ENCODE data around the gene DNAJC27. TPM values are rescaled to one million over a fixed set of nuclear protein-coding genes. Genes with fewer than 3 reads are reported as not detected.

The DNAJC27 gene
- total and polyA plus RNA-seq, 2 experiments from 2014 or later: 1.3 to 2.9 TPM

- no peaks in the 10 kb centered on the region for H3K9me3 ChIP-seq (ENCODE audit: low read depth)
- no peak overlapping the region for H3K4me2 ChIP-seq (ENCODE audit: unreplicated experiment)
- no peaks in the 10 kb centered on the region for H3K36me3 ChIP-seq (ENCODE audit: low read depth)
- H3K27ac ChIP-seq: no peak overlapping the region
- in situ Hi-C loops (cut with MboI): no loop called here
- TF ChIP-seq EZH2 (IDR thresholded peaks at IDR 0.05; ENCODE audit: insufficient read depth, poor library complexity, severe bottlenecking) (no peak), EZH2phosphoT487 (IDR thresholded peaks at IDR 0.05; ENCODE audit: insufficient read depth, low read depth) (no peak)
- no peaks in the 10 kb centered on the region for H3K9me2 ChIP-seq (ENCODE audit: insufficient read depth)
- H3K79me2 ChIP-seq (ENCODE audit: insufficient read depth): no peaks in the 10 kb centered on the region
- H3K4me3 ChIP-seq: no peak overlapping the region
- no peaks in the 10 kb centered on the region for H4K20me1 ChIP-seq (ENCODE audit: insufficient read depth)
- H2AFZ ChIP-seq: no peak overlapping the region
- DNase-seq: no peak
- no peak overlapping the region for H3K9ac ChIP-seq
- H3K4me1 ChIP-seq (ENCODE audit: insufficient read depth): no peaks in the 10 kb centered on the region
- no peaks in the 10 kb centered on the region for H3F3A ChIP-seq (ENCODE audit: insufficient read depth)
- WGBS, 2 experiments (ENCODE audit: low coverage in 1 of 2, low lambda C conversion rate in 2 of 2, missing lambda C conversion rate in 2 of 2): 90 to 93% methylated on average over 5 to 6 of the region's 6 CpGs
- H3K27me3 ChIP-seq (replicated peaks; ENCODE audit: insufficient read depth): no peaks in the 10 kb centered on the region
Observed at GRCh38 chr2:24906466-24906865, 65.3 kb downstream of the DNAJC27 start.

- TF ChIP-seq EZH2phosphoT487 (IDR thresholded peaks at IDR 0.05; ENCODE audit: insufficient read depth, low read depth): no peak
- TF ChIP-seq EZH2 (IDR thresholded peaks at IDR 0.05; ENCODE audit: insufficient read depth, poor library complexity, severe bottlenecking): no peak
- in situ Hi-C loops (cut with MboI): no loop called here
Observed at GRCh38 chr2:24903161-24904103, 68.3 kb downstream of the DNAJC27 start.

GRCh38 chr2:24899361-24899910 is 72.3 kb downstream of the DNAJC27 start:
- H3F3A ChIP-seq (ENCODE audit: insufficient read depth): no peaks in the 10 kb centered on the region
- H3K27me3 ChIP-seq (replicated peaks; ENCODE audit: insufficient read depth): no peaks in the 10 kb centered on the region
- H3K4me1 ChIP-seq (ENCODE audit: insufficient read depth): no peaks in the 10 kb centered on the region
- DNase-seq: no peak
- H4K20me1 ChIP-seq (ENCODE audit: insufficient read depth): no peaks in the 10 kb centered on the region
- no peak overlapping the region for H3K27ac ChIP-seq
- in situ Hi-C loops (cut with MboI): no loop called here
- WGBS, 2 experiments (ENCODE audit: low coverage in 1 of 2, low lambda C conversion rate in 2 of 2, missing lambda C conversion rate in 2 of 2): 94 to 96% methylated on average over 7 of the region's 7 CpGs
- no peak overlapping the region for H2AFZ ChIP-seq
- no peak overlapping the region for H3K4me3 ChIP-seq
- H3K9ac ChIP-seq: no peak overlapping the region
- no peaks in the 10 kb centered on the region for H3K9me2 ChIP-seq (ENCODE audit: insufficient read depth)
- no peaks in the 10 kb centered on the region for H3K9me3 ChIP-seq (ENCODE audit: low read depth)
- TF ChIP-seq EZH2 (IDR thresholded peaks at IDR 0.05; ENCODE audit: insufficient read depth, poor library complexity, severe bottlenecking): no peak
- TF ChIP-seq EZH2phosphoT487 (IDR thresholded peaks at IDR 0.05; ENCODE audit: insufficient read depth, low read depth): no peak
- no peaks in the 10 kb centered on the region for H3K36me3 ChIP-seq (ENCODE audit: low read depth)
- no peak overlapping the region for H3K4me2 ChIP-seq (ENCODE audit: unreplicated experiment)
- H3K79me2 ChIP-seq (ENCODE audit: insufficient read depth): no peaks in the 10 kb centered on the region

More at GRCh38 chr2:24903161-24904103, 68.3 kb downstream of the DNAJC27 start:
- H3K79me2 ChIP-seq (ENCODE audit: insufficient read depth): no peaks in the 10 kb centered on the region
- H3K4me3 ChIP-seq: no peak overlapping the region
- H3K36me3 ChIP-seq (ENCODE audit: low read depth): no peaks in the 10 kb centered on the region
- H3K9me3 ChIP-seq (ENCODE audit: low read depth): no peaks in the 10 kb centered on the region
- H3K4me2 ChIP-seq (ENCODE audit: unreplicated experiment): no peak overlapping the region
- DNase-seq: no peak
- no peaks in the 10 kb centered on the region for H3K27me3 ChIP-seq (replicated peaks; ENCODE audit: insufficient read depth)
- no peaks in the 10 kb centered on the region for H4K20me1 ChIP-seq (ENCODE audit: insufficient read depth)
- 84 to 85% methylated on average over 22 to 23 of the region's 23 CpGs for WGBS, 2 experiments (ENCODE audit: low coverage in 1 of 2, low lambda C conversion rate in 2 of 2, missing lambda C conversion rate in 2 of 2)
- no peak overlapping the region for H3K9ac ChIP-seq
- no peaks in the 10 kb centered on the region for H3F3A ChIP-seq (ENCODE audit: insufficient read depth)
- no peaks in the 10 kb centered on the region for H3K4me1 ChIP-seq (ENCODE audit: insufficient read depth)
- no peaks in the 10 kb centered on the region for H3K9me2 ChIP-seq (ENCODE audit: insufficient read depth)
- H3K27ac ChIP-seq: no peak overlapping the region
- H2AFZ ChIP-seq: no peak overlapping the region

GRCh38 chr2:24898122-24899109 is 73.3 kb downstream of the DNAJC27 start:
- Histone ChIP-seq H2AFZ (no peak overlapping the region), H3K9me2 (ENCODE audit: insufficient read depth) (no peaks in the 10 kb centered on the region), H3K27me3 (replicated peaks; ENCODE audit: insufficient read depth) (no peaks in the 10 kb centered on the region), H3K9ac (no peak overlapping the region), H3K79me2 (ENCODE audit: insufficient read depth) (no peaks in the 10 kb centered on the region), H3K27ac (no peak overlapping the region), H3K9me3 (ENCODE audit: low read depth) (no peaks in the 10 kb centered on the region), H3F3A (ENCODE audit: insufficient read depth) (no peaks in the 10 kb centered on the region), H4K20me1 (ENCODE audit: insufficient read depth) (no peaks in the 10 kb centered on the region), H3K4me3 (no peak overlapping the region), H3K4me2 (ENCODE audit: unreplicated experiment) (no peak overlapping the region), H3K36me3 (ENCODE audit: low read depth) (no peaks in the 10 kb centered on the region), H3K4me1 (ENCODE audit: insufficient read depth) (no peaks in the 10 kb centered on the region)
- no peak for DNase-seq
- 91 to 92% methylated on average over 30 of the region's 30 CpGs for WGBS, 2 experiments (ENCODE audit: low coverage in 1 of 2, low lambda C conversion rate in 2 of 2, missing lambda C conversion rate in 2 of 2)
- in situ Hi-C loops (cut with MboI): no loop called here
- TF ChIP-seq EZH2phosphoT487 (IDR thresholded peaks at IDR 0.05; ENCODE audit: insufficient read depth, low read depth) (no peak), EZH2 (IDR thresholded peaks at IDR 0.05; ENCODE audit: insufficient read depth, poor library complexity, severe bottlenecking) (no peak)
